ENCODE measurements around the gene MTHFD2L. TPM values are rescaled to one million over a fixed set of nuclear protein-coding genes. Genes with fewer than 3 reads are reported as not detected.

The MTHFD2L gene
- total RNA-seq, 1 experiment from 2014 or later = 11.6 TPM

DNA sequence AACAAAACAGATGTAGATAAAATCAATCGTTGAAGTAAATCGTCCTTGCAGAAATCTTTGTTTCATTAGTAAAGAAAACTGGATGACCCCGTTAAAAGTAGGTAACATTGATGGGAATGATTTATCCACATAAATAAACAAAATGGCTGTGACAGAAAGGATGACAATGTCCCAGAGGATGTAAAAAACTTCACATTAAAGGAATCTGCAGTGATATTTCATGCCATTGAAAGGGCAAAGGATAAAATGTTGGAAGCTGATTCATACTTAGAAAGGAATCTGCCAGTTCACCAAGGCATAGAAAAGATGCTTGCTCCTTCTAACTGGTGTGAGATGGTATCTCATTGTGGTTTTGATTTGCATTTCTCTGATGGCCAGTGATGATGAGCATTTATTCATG is 126.1 kb downstream of the MTHFD2L start:
- Histone ChIP-seq H3K9ac (ENCODE audit: extremely low read depth, insufficient read length, low read length) (no peak overlapping the region), H3T11ph (ENCODE audit: low read length) (no peak overlapping the region), H3K27me3 (ENCODE audit: insufficient read depth, low read length) (no peaks in the 10 kb centered on the region), H3K4me2 (ENCODE audit: insufficient read depth, insufficient read length, low read length) (no peak overlapping the region), H2AK5ac (ENCODE audit: insufficient read length, low read length) (no peak overlapping the region), H4K20me1 (ENCODE audit: control insufficient read depth, insufficient read depth, insufficient read length) (no peaks in the 10 kb centered on the region), H2BK20ac (ENCODE audit: low read depth, low read length, poor library complexity, severe bottlenecking) (no peak overlapping the region), H2BK120ac (ENCODE audit: low read depth, low read length, poor library complexity, severe bottlenecking) (no peak overlapping the region), H3K23me2 (ENCODE audit: insufficient read length, low read depth, low read length, poor library complexity, severe bottlenecking) (no peaks in the 10 kb centered on the region), H2AFZ (ENCODE audit: low read length) (no peak overlapping the region), H4K5ac (ENCODE audit: insufficient read length, low read depth, low read length) (no peak overlapping the region), H3K14ac (ENCODE audit: insufficient read depth, low read length) (no peak overlapping the region), H4K91ac (ENCODE audit: insufficient read length, low read depth, low read length) (no peak overlapping the region), H3K27ac (ENCODE audit: insufficient read length, low read depth, low read length) (no peak overlapping the region), H4K8ac (replicated peaks; ENCODE audit: insufficient read length, low read depth, low read length) (no peak overlapping the region), H3K4me1 (ENCODE audit: insufficient read depth, low read length) (no peaks in the 10 kb centered on the region), H3K79me1 (ENCODE audit: insufficient read depth, low read depth, low read length, poor library complexity, severe bottlenecking) (no peaks in the 10 kb centered on the region), H3K23ac (ENCODE audit: insufficient read length, low read depth, low read length) (no peak overlapping the region), H3K4ac (ENCODE audit: low read depth, low read length) (no peak overlapping the region), H3K79me2 (ENCODE audit: insufficient read depth, low read length) (no peaks in the 10 kb centered on the region), H2BK15ac (ENCODE audit: low read depth, low read length) (no peak overlapping the region), H3K9me3 (ENCODE audit: control insufficient read depth, low read depth, low read length) (no peaks in the 10 kb centered on the region), H2BK12ac (ENCODE audit: insufficient read length, low read depth, low read length) (no peak overlapping the region), H3K18ac (ENCODE audit: insufficient read length, low read depth, low read length) (no peak overlapping the region), H2BK5ac (ENCODE audit: insufficient read length, low read length) (no peak overlapping the region), H3K56ac (ENCODE audit: insufficient read length, low read depth, low read length) (no peak overlapping the region)
- no peaks in the 10 kb centered on the region for H3K9me3 Mint-ChIP-seq
- no peak overlapping the region for H3K4me3 Mint-ChIP-seq
- H3K4me1 Mint-ChIP-seq = no peaks in the 10 kb centered on the region
- TF ChIP-seq, protein P1, sequence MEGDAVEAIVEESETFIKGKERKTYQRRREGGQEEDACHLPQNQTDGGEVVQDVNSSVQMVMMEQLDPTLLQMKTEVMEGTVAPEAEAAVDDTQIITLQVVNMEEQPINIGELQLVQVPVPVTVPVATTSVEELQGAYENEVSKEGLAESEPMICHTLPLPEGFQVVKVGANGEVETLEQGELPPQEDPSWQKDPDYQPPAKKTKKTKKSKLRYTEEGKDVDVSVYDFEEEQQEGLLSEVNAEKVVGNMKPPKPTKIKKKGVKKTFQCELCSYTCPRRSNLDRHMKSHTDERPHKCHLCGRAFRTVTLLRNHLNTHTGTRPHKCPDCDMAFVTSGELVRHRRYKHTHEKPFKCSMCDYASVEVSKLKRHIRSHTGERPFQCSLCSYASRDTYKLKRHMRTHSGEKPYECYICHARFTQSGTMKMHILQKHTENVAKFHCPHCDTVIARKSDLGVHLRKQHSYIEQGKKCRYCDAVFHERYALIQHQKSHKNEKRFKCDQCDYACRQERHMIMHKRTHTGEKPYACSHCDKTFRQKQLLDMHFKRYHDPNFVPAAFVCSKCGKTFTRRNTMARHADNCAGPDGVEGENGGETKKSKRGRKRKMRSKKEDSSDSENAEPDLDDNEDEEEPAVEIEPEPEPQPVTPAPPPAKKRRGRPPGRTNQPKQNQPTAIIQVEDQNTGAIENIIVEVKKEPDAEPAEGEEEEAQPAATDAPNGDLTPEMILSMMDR (conservative IDR thresholded peaks at IDR 0.05) = no peak
- no CpG with 5 or more reads among the region's 3 CpGs for WGBS (ENCODE audit: extremely low coverage, insufficient read length, low lambda C conversion rate)
- no peaks in the 10 kb centered on the region for H3K36me3 Mint-ChIP-seq (ENCODE audit: insufficient read depth in 1 of 3, low read depth in 3 of 3)
- no peaks in the 10 kb centered on the region; the same call in 1 of the 2 replicates for H3K27me3 Mint-ChIP-seq (ENCODE audit: low read depth)
- no peak overlapping the region for H3K27ac Mint-ChIP-seq
- DNase-seq = no peak

Measured in H9 (cell line).